Hematopoietic multipotent progenitor cell treated with erythropoietin and hydrocortisone succinate and interleukin-3 and kit ligand, for 17 days (in vitro differentiated cells): ENCODE results near the gene MRPS2.
"Not testable (repeated sequence)": the region's sequence is repeated elsewhere in the genome, so short reads cannot be mapped to it uniquely, and the experiment has no call there.

Source experiments
- DNase-seq: peaks from one replicate; pipeline ENCODE4 v3.0.0-alpha.2; 2015; ENCODE audit warnings: low spot score

The MRPS2 gene

DNA sequence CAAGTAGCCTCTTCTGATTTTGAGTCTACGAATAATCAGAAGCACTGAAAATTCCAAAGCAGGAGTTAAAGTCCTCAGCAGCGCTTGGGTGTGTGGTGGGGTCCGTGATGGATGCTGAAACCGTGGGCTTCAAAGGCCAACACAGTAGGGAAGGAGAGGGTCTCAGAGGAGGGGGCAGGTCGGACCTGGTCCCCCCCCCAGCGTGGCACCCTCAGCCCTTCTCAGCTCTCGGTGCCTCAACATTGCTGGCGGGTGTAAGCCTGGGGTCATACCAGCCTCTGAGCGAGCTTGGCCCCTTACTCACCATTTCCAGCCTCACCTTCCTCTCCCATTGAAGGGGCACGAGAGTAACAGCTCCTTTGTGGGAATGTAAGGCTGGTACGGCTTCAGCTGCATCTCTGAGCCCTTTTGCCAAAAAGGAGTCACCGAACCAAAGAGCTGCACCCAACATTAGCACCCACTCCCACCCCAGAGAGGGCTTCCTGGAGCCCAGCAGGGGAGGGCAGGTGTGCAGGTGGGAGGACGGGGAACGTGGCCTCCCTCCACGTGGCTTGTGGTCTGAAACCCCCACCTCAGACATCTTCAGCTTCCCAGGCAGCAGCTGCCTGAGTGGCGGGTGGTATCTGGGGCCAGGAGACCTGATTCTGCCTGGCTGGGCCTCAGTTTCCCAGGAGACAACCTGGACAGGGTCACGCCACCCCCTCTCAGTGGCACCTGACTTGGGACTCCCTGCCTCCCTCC lies 14.0 kb downstream of the MRPS2 start:
- DNase-seq, result no peak

DNA sequence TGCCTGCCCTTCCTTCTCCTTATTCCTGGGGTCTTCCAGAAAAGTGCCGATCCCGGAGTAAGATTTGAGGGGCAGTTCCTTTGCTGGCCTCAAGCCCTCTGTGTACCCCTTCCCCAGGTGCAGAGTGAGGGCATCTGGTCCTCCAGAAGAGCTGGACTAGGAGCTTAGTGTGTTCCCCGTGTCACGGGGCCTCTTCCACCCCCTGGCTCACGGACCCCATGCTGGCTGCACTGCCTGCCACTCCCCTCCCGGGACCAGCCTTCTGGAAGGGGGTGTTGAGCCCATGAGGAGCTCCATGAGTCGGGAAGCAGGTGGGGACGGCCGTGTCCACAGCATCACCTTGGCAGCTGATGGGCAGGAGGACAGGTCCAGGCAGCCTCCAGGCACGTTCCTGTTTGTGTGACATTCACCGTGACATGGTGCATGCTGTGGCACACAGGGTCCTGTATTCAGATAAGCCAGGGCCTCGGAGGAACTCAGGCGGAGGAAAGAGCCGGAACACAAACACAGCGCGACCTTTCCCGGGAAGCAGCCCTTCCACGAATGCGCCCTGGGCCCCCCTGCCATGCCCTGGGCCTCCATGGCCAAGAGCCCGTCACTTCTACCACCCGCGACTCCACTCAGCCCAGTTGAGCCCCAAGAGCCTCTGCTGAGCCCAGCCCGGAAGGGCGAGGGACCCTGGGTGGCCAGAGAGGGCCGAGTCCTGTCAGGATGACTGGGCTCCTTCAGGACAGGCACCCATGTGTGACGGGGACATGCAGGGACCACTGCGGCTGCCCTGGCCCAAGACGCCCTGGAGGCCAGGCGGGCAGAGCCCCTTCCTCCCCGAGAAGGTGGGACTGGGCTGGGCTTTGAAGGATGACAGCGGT lies 14.8 kb downstream of the MRPS2 start:
- no peak for DNase-seq

DNA sequence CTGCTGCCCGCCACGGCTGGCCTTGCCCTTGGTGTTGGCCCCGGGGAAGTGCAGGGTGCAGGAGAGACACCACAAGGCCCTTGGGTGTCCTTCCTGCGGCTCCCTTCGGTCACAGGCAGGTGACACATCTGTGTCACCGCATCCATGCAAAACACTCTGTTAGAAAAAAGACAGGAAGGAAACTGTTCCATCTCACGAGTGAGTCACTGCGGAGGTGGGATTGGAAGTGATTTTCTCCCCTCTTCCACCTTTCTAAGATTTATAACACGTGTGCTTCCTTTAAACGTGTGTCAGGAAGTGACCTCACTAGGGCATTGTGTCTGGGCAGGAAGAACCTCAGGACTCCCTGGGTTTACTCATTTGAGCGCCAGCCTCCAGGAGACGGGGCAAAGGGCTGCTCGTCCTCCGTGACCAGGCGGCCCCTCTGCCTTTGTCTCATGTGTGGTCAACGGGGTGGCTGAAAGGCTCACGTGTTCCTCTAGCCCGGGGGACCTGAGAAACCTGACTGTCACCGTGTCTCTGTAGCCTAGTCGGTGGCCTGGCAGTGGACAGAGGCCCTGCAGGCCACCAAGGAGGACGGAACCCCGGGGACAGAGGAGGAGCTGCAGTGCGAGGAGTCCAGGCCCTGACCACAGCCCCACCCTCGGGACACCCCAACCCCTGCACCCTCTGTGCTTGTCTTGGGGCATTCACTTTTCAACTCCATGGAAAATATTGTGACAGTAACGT lies 15.8 kb downstream of the MRPS2 start:
- no peak for DNase-seq

DNA sequence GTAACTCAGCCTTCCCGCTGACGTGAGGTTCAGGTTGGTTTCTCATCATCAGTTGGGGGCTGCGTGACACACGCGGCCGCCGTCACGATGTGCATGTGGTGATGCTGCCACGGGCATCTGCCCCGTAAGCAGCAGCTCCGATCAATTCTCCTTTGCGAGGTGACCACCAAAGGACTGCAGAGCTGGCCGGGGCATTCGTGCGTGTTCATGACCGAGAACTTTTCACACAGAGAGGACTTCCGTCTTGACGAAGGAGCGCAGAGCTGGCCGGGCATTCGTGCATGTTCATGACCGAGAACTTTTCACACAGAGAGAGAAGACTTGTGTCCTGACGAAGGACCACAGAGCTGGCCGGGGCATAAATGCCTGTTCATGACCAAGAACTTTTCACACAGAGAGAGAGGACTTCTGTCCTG lies 16.9 kb downstream of the MRPS2 start:
- DNase-seq, result no peak

DNA sequence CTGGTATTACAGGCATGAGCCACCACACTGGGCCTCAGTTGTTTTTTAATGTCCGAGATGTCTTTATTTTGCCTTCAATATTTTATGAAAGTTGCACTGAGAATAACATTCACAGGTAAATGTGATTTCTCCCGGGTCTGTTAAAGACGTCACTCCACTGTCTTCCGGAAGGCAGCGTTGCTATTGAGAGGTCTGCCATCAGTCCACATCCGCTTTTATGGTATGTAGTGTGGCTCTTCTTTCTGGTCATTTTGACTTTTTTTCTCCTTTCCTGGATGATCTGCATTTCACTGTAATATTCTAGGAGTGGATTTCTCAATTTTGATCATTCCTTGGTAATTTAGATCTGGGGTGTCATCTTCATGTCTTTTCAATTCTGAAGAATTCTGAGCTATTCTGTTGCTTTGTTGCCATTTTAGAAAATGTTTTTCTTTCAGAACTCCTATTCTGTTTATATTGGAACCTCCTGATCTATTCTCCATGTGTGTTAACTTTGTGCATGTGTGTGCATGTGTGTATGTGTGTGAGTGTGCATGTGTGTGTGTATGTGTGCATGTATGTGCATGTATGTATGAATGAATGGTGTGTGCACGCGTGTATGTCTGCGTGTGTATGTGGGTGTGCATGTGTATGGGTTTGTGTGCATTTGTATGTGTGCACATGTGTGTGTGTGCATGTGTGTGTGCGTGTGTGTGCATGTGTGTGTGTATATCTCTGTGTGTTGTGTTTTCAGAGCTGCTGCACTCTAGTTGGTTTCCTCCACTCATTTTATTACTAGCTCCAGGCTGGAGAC lies 18.9 kb downstream of the MRPS2 start:
- no peak for DNase-seq

DNA sequence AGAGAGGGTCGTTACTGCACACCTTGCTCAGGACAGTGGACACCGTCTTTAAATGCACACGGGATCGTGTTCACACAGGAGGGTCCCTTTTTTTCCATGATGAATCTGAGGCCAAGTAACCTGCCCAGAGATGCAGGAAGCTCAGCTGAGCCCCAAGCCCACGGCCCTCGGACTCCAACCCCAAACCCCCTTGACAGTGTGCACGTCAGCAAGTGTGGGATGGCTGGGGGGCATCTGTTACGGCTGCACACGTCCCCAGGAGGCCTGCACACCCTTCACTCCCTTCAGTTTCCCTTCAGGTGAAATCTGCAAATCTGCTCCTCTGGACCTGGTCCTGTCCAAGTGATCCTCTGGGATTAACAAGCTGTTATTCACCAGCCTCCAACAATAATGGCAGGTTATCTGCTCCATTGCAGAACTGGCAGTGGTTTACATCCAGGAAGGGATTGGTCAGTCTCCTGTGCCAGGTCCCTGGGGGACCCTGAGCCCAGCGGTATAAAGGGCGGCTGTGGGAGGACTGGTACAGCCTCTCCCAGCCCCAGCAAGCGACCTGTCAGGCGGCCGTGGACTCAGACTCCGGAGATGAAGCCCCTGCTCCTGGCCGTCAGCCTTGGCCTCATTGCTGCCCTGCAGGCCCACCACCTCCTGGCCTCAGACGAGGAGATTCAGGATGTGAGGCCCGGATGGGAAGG lies 20.6 kb downstream of the MRPS2 start, which contains the start of gene LCN1:
LCN1 (plus strand) TSS at position 525 of the 692 bp plus-strand sequence; CDS start at position 583, 58 bp downstream.
- DNase-seq, result no peak

DNA sequence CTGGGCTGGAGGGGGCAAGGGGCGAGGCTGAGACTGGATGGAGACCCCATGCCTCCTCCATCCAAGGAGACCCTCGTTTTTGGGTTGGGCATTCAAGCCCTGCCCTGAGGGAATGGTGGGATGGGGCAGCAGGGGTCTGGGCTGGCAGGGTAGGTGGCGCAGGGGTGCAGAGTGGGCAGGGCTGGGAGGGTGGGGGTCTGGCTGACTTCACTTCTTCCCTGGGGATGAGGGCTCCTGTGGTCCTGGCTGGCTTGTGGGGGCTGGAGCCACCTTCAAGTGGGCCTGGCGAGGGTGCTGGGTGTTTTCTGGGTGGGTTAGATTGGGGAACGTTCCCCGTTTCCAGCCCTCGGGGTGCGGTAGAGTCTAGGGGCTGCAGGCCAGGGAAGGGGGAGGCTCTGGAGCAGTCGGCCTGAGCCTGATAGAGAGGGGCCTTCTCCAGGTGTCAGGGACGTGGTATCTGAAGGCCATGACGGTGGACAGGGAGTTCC lies 21.2 kb downstream of the MRPS2 start:
- no peak for DNase-seq

DNA sequence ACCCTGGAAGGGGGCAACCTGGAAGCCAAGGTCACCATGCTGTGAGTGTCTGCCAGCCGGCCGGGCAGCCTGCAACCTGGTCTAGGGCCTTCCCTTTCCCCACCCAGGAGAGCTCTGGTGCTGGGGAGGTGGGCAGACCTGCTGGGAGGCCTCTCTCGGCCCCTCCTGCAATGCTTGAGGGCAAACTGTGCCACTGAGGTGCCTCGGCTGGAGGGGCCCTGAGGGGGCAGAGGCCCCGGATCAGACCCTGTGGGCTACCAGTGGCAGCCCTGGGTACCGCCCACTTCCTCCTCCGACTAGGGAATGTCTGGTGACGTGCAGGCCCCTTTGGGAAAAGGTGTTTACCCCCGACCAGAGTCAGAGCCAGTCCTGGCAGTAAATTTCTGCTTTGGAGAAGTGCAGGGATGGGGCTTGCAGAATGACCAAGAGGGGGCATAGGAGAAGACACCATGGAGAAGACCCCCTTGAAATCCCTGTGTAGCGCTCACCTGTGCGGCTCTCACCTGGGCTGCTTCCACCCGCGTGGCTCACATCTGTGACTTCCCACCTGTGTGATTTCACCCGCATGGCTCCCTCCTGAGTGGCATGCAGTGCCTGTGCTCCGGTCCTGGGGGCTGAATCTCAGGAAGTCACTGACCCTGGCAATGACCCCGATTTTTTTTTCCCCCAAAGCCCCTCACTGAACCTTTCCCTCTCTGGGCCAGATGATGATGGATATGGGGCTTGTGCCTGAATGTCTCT lies 21.8 kb downstream of the MRPS2 start:
- DNase-seq, result no peak

DNA sequence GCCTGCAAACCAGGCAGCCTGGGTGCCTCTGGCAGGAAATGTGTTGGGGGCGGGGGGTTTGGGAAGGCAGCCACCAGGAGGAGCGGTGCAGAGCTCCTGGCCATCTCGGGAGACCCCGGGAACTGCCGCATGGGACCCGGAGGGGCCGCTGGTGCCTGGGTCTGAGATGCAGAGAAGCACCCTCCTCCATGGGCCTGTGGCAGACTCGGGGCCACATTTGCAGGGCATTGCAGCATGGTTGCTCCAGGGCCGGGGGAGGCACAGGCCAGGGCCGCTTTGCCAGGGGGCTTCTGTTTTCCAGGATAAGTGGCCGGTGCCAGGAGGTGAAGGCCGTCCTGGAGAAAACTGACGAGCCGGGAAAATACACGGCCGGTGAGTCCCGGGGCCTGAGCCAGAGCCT lies 22.4 kb downstream of the MRPS2 start:
- no peak for DNase-seq

DNA sequence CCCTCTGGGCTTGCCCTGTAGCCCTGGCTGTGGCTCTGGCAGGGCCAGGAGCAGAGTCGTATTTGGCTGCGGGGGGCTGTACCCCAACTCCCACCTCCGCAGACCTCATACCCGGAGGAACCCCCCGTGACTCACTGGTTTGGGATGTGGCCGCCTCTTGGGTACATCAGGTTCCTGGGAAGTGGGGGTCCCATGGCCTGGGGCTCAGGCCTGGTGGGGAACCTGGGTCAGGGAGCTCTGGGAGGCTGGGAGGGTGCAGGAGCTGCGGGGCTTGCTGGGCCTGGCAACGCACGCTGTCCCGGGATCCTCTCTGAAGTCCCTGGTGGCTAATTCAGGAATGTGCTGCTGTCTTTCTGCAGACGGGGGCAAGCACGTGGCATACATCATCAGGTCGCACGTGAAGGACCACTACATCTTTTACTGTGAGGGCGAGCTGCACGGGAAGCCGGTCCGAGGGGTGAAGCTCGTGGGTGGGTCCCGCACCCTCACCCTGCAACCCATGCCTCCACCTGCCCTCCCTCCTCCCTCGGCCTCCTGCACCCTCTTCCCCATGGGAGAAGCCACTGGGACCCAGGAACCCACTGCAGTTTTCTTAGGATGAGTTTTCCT lies 23.1 kb downstream of the MRPS2 start:
- DNase-seq, result no peak

DNA sequence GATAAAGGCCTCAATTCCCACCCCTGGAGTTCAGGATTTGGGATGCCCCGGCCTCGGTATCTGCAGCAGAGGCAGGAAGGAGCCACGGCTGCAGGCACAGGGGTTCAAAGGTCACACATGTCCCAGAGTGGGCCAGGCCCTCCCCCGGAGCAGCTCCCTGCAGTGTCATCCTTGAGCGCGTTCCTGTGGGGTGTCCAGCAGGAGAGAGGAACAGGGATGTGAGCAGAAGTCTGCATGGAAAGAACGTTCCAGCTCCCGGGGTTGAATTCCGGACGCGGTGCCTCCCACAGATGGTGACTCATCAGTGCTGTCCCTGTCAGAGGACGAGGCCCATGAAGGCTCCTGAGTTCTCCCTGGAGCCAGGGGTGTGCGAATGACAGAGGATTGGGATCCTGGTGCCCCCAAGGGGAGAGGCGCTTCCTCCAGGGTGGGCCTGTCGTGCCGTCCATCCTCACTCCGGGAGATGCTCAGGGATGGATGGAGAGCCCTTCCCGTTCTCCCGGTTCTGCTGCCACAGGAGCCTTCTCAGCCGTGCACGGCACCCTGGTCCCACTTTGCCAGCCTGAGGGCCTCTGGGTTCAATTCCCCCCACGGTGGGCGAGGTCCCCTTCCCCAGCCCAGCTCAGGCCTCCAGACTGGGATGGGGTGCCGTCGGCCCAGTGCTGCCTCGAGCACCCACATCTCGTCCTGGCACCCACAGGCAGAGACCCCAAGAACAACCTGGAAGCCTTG lies 23.8 kb downstream of the MRPS2 start:
- DNase-seq, result no peak

DNA sequence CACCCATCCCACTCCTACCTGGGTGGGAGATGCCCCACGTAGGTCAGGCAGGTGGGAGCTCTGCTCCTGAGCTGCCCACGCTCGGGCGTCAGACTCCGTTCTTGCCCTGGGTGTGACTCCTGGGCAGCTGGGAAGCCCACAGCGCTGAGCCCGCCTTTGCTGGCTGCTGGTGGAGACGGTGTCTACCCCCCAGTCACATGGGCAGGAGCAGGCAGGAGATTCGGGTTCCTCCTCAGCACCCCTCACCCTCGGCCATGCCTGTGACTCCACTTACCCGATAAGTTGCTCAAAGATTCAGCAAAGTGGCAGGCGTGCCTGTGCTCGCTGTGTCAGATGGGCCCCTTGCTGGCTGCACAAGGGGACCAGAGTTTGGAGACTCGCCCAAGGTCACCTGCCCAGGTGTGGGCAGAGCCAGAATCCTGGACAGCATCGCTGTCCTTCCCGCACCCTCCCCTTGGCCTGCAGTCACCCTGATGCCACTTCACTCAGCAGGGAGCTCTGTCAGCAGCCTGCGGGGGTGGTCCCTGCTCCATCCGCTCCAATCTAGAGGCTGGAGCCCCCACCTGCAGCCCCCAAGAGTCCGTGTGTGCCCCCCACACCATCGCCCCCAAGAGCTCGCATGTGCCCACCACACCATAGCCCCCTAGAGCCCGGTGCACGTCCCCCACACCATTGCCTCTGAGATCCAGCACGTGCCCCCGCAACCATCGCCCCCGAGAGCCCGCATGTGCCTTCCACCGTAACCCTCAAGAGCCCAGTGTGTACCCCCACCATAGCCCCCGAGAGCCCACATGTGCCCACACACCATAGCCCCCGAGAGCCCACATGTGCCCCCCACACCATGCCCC lies 25.0 kb downstream of the MRPS2 start:
- DNase-seq, result no peak

DNA sequence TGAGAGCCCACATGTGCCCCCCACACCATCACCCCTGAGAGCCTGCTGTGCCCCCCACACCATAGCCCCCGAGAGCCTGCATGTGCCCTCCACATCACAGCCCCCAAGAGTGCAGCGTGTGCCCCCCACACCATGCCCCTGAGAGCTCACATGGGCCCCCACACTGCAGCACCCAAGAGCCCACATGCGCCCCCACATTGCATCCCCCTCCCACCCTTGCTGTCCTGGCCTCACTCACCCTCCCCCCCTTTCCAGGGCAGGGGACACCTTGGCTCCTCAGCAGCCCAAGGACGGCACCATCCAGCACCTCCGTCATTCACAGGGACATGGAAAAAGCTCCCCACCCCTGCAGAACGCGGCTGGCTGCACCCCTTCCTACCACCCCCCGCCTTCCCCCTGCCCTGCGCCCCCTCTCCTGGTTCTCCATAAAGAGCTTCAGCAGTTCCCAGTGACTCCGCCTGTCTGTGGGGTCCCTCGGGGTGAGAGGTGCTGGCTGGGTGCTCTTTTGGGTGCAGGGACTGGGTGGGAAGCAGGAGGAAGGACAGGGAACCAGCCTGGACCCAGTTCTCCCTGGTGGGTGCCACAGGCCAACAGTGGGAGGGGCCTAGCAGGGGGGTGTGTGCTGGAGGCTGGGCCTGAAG lies 25.7 kb downstream of the MRPS2 start:
- no peak for DNase-seq

DNA sequence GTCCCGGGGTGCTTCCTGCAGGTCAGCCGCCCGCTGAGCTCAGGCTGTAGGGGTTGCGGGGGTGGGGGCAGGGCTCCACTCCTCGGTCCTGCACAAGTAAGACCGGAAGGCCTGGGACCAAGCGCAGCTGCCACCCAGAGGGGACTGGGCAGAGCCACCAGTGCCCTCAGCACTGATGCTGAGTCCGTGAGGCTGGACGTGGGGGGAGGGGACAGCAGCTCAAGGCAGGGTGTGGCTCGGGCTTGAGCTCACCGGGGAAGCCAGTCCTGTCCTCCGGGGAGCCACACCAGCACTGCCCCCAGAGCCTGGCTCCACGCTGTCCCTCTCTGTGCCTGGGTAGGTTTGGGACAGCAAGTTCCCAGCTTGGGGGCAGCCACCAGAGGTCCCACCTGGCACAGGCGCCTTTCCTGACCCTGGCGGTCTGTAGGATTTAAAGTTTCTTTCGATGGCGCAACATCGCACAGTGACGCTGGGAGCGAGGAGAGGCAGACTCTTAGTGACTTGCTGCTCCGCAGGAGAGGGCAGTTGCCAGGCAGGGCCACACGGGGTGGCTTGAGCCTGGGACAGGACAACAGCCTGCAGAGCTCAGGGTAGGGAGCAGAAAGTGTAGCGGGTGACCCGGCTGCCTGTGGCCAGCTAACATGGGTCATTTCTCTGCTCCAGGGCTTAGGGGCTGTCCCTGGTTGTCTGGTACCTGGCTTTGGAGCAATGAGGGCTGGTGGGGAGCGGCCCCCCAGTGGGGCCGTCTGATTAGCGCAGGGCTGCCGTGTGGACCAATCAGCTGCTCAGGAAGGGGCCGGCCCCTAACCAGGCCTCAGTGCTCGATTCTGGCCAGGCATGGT lies 26.5 kb downstream of the MRPS2 start:
- DNase-seq, result no peak

DNA sequence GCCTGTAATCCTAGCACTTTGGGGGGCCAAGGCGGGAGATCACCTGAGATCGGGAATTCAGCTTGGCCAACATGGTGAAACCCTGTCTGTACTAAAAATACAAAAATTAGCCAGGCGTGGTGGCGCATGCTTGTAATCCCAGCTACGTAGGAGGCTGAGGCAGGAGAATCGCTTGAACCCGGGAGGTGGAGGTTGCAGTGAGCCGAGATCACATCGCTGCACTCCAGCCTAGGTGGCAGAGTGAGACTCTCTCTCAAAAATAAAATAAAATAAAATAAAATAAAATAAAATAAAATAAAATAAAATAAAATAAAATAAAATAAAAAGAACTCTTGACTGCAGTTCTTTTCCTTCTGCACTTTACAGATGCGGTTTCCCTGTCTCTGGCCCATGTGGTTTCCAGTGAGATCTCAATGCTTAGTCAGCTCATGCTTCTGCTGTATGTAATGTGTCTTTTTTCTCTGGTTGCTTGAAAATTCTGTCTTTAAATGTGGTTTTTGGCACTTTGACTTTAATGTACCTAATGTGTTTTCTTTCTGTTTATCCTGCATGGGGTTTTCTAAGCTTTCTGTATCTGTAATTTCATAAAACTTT lies 28.5 kb downstream of the MRPS2 start:
- DNase-seq, result not testable (repeated sequence)

DNA sequence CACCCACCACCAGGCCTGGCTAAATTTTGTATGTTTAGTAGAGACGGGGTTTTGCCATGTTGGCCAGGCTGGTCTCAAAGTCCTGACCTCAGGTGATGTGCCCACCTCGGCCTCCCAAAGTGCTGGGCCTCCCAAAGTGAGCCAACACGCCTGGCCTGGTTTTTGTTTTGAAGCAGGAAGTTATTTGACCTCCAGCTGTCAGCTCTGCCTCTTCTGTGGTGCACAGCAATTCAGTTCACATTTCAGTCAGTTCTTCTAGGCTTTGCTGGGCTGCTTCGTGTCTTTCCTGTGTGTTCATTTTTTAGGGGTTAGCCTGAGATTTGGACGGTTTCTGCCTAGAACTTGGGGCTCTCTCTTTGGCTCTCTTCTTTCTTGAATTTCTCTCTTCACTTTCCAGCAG lies 29.7 kb downstream of the MRPS2 start:
- no peak for DNase-seq
